Pancreas (tissue), 10 donors: ENCODE data around the gene OGFOD1. TPM values are rescaled to one million over a fixed set of nuclear protein-coding genes. Genes with fewer than 3 reads are reported as not detected.

Source experiments
- ATAC-seq, 4 donors: fragments of 200-7000 bp; cut with Tn5 transposase; one replicate each; pipeline versions ENCODE4 v1.8.0 to v1.9.1; 2020; ENCODE audit warnings: mild to moderate bottlenecking in 4 of 4, moderate library complexity in 4 of 4
- DNase-seq, 6 donors: peaks; one replicate each; pipeline ENCODE4 v3.0.0-alpha.2; 2020
- FAIRE-seq: peaks from 2 replicates; lab custom pipeline; 2012; peaks lifted over from hg19 to GRCh38; lab: Jason Lieb, UNC
- H3K27ac ChIP-seq, 4 donors: fragments of 200-600 bp; sonication (generic); 1 replicate in 3 of 4; 2 replicates in 1 of 4; pipeline versions ENCODE4 v1.5.0 to v1.8.0; 2020
- H3K27me3 ChIP-seq, 4 donors: fragments of 200-600 bp; one replicate each; pipeline ENCODE4 v1.8.0; 2021
- H3K36me3 ChIP-seq, 3 donors: fragments of 200-600 bp; sonication (generic) in 1 of 3; one replicate each; pipeline versions ENCODE4 v1.5.0 to v1.8.0; 2020 to 2021
- H3K4me1 ChIP-seq, 3 donors: fragments of 200-600 bp; one replicate each; pipeline ENCODE4 v1.8.0; 2021
- H3K4me3 ChIP-seq, 4 donors: fragments of 200-600 bp; sonication (generic) in 2 of 4; one replicate each; pipeline versions ENCODE4 v1.5.0 to v1.8.0; 2020 to 2021
- H3K9me3 ChIP-seq, 4 donors: fragments of 200-600 bp; one replicate each; pipeline ENCODE4 v1.8.0; 2021
- WGBS, 2 donors: extraction: QIAGEN DNeasy Blood & Tissue Kit; methylation state at CpG; one replicate each; pipeline ENCODE4 v1.1.7; 2013; 5-methylcytosine and 5-hydroxymethylcytosine counted together
- intact Hi-C, 3 donors: fragments of 100-400 bp; cut with DNase I; formaldehyde crosslinking; loops; one replicate each; pipeline versions ENCODE4 v1.11.1 to v1.14.2; 2022
- polyA plus RNA-seq, 2 donors: library from polyadenylated mRNA; stranded (reverse); fragments of 200-250 nt; gene quantifications; one replicate each; pipeline ENCODE4 v1.2.3, GENCODE V29; 2013
- total RNA-seq, 6 donors: library from RNA; stranded (reverse); fragmentation: NEBNext Ultra II Directional in 4 of 6; extraction: Animal tissue kit (Norgen Biotek cat#: 25700) in 4 of 6; gene quantifications; one replicate each; pipeline versions ENCODE4 v1.2.1 to v1.2.4, GENCODE V29; 2021 to 2023
- TF ChIP-seq, protein P1 (sequence below), 4 donors: fragments of 200-600 bp; sonication (generic) in 3 of 4; IDR thresholded peaks; one replicate each; pipeline versions ENCODE4 v1.5.0 to v1.8.0; 2021; ENCODE audit warnings: antibody characterized with exemption in 4 of 4
- donor health status: healthy with polysubstance abuse.
- donor health status: DM: no; HTN: no; CAD: no; lungs with moderate emphysema.
- donor health status: DM: no; HTN: no; CAD: no.
- donor health status: control.
- donor health status: control.
- donor health status: Bipolar disorder and iron deficiency.
- donor health status: DM: yes; HTN: yes; CAD: no.
- donor health status: DM: no; HTN: no; CAD: no.
- donor health status: DM: no; HTN: no; CAD: no.
- donor health status: DM: yes; HTN: yes; CAD: no.

The OGFOD1 gene
- total and polyA plus RNA-seq, 8 donors = 3.2 to 14.0 (median 8.7) TPM

DNA sequence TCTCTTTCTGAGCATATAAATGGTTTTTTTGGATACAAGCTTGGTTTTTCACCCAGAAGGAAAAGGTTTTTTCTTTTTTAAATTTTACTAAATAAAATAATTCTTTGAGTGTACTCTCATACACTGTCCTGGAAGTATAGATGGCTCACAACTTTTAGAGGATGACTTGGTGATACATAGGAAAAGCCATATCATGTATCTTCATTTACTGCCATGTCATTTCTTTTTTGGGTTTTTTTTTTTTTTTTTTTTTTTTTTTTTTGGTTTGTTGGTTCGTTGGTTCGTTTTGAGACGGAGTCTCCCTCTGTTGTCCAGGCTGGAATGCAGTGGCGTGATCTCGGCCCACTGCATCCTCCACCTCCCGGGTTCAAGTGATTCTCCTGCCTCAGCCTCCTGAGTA, 11.8 kb downstream of the OGFOD1 start:
- ATAC-seq = no peak
- H3K4me1 ChIP-seq = peaks cover 0 to 4% (median 0%) of the 10 kb centered on the region in 3 donors
- no peak for FAIRE-seq
- 95 to 99% methylated on average over 6 of the region's 6 CpGs for WGBS, 2 donors
- H3K36me3 ChIP-seq = peaks cover 0 to 32% (median 8%) of the 10 kb centered on the region in 3 donors
- no peak overlapping the region for H3K4me3 ChIP-seq
- DNase-seq = no peak
- TF ChIP-seq, protein P1, sequence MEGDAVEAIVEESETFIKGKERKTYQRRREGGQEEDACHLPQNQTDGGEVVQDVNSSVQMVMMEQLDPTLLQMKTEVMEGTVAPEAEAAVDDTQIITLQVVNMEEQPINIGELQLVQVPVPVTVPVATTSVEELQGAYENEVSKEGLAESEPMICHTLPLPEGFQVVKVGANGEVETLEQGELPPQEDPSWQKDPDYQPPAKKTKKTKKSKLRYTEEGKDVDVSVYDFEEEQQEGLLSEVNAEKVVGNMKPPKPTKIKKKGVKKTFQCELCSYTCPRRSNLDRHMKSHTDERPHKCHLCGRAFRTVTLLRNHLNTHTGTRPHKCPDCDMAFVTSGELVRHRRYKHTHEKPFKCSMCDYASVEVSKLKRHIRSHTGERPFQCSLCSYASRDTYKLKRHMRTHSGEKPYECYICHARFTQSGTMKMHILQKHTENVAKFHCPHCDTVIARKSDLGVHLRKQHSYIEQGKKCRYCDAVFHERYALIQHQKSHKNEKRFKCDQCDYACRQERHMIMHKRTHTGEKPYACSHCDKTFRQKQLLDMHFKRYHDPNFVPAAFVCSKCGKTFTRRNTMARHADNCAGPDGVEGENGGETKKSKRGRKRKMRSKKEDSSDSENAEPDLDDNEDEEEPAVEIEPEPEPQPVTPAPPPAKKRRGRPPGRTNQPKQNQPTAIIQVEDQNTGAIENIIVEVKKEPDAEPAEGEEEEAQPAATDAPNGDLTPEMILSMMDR (IDR thresholded peaks at IDR 0.05) = no peak
- no peak overlapping the region for H3K27ac ChIP-seq
- no peaks in the 10 kb centered on the region for H3K9me3 ChIP-seq
- no peaks in the 10 kb centered on the region for H3K27me3 ChIP-seq
- intact Hi-C loops = no loop called here

DNA sequence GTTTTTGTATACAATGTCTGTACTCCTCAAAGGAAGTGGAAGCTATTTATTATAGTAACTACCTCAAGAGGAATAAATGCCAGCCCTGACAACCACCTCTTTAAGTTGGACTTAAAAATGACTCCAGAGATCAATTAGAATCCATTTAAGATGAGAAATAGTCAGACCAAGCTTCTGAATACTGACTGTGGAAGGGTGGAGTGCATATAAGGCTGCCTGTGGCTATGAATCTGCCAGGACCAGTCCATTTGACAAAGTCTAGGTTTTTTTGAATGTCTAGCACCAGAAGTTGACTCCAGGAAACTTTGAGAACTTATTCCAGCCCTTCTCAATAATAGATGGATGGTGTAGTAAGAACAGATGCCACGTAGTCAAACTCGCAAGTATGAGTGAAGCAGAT, 15.0 kb downstream of the OGFOD1 start:
- Histone ChIP-seq H3K36me3 (peaks cover 0 to 49% (median 12%) of the 10 kb centered on the region in 3 donors), H3K27ac (no peak overlapping the region), H3K4me3 (no peak overlapping the region), H3K9me3 (no peaks in the 10 kb centered on the region), H3K27me3 (no peaks in the 10 kb centered on the region), H3K4me1 (peaks cover 0 to 4% (median 0%) of the 10 kb centered on the region in 3 donors)
- FAIRE-seq (no peak), ATAC-seq (no peak), DNase-seq (no peak)
- intact Hi-C loops = no loop called here
- TF ChIP-seq, protein P1 (IDR thresholded peaks at IDR 0.05) = no peak
- 96% methylated on average over 2 of the region's 2 CpGs for WGBS, 2 donors

DNA sequence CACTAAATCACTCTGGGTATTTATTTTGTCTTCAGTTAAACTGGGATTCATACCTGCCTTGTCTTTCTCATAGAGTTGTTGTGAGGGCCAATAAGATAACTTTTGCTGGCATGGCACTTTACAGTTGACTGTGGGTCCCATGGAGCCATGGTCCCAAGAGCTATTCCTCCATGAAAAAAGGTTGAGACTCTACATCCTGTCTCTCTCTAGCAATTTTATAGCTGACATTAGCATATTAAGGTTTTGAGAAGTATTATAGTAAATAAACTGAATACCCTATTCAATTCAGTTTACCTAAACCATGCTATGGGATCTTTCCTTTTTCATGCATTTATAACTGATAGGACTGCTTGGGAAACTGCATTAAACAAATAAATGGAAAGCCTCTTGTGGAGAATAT, 17.4 kb downstream of the OGFOD1 start:
- no peak for DNase-seq
- TF ChIP-seq, protein P1 (IDR thresholded peaks at IDR 0.05) = no peak
- Histone ChIP-seq H3K27ac (no peak overlapping the region), H3K4me3 (no peak overlapping the region), H3K36me3 (peaks cover 4 to 65% (median 13%) of the 10 kb centered on the region in 3 donors), H3K4me1 (no peaks in the 10 kb centered on the region), H3K27me3 (no peaks in the 10 kb centered on the region), H3K9me3 (no peaks in the 10 kb centered on the region)
- no peak for ATAC-seq
- intact Hi-C loops = no loop called here
- FAIRE-seq = no peak

DNA sequence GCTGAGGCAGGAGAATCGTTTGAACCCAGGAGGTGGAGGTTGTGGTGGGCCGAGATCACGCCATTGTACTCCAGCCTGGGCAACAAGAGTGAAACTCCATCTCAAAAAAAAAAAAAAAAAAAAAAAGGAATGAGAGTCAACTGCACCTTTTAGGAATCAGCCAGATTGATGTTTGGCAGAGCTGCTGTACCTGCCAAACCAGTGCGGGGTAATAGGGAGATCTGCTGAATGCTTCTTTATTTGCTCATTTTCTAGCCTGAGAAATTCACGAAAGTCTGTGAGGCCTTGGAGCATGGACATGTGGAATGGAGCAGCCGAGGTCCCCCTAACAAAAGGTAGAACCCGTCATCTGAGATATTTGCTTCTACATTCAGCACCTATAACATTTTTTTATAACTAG, 18.4 kb downstream of the OGFOD1 start:
- no peaks in the 10 kb centered on the region for H3K9me3 ChIP-seq
- H3K4me3 ChIP-seq = no peak overlapping the region
- no peak for FAIRE-seq
- H3K27me3 ChIP-seq = no peaks in the 10 kb centered on the region
- H3K27ac ChIP-seq = no peak overlapping the region
- no peak for DNase-seq
- TF ChIP-seq, protein P1 (IDR thresholded peaks at IDR 0.05) = no peak
- no peak for ATAC-seq
- H3K36me3 ChIP-seq = peaks cover 4 to 72% (median 13%) of the 10 kb centered on the region in 3 donors
- 90% methylated on average over 7 of the region's 7 CpGs for WGBS, 2 donors
- intact Hi-C loops = no loop called here
- no peaks in the 10 kb centered on the region for H3K4me1 ChIP-seq

DNA sequence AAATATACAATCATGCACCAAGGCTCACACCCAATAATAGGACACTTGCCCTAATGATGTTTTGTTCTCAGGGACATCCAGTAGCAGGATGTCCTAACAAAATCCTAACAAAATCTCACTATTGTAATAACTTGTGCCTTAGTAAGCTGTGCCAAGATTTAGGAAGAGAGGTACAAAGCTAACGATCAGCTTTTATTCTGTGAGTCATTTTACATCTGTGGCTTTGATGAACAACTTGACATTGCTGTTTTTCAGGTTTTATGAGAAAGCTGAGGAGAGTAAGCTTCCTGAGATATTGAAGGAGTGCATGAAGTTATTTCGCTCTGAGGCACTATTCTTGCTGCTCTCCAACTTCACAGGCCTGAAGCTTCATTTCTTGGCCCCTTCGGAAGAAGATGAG, 18.9 kb downstream of the OGFOD1 start:
- WGBS, 2 donors = 88% methylated on average over 3 of the region's 3 CpGs

More for the DNA sequence above, 18.9 kb downstream of the OGFOD1 start:
- TF ChIP-seq, protein P1 (IDR thresholded peaks at IDR 0.05) = no peak
- H3K27ac ChIP-seq = no peak overlapping the region
- intact Hi-C loops = no loop called here
- H3K4me3 ChIP-seq = no peak overlapping the region
- H3K27me3 ChIP-seq = no peaks in the 10 kb centered on the region
- ATAC-seq (no peak), DNase-seq (no peak), FAIRE-seq (no peak)
- peaks cover 4 to 77% (median 13%) of the 10 kb centered on the region in 3 donors for H3K36me3 ChIP-seq
- no peaks in the 10 kb centered on the region for H3K4me1 ChIP-seq
- no peaks in the 10 kb centered on the region for H3K9me3 ChIP-seq
